H9 (cell line): ENCODE data around the gene GGCX. TPM values are rescaled to one million over a fixed set of nuclear protein-coding genes. Genes with fewer than 3 reads are reported as not detected.

Experiments
- DNase-seq: peaks from one replicate; pipeline ENCODE4 v3.0.0-alpha.2; 2017
- H2AFZ ChIP-seq: one replicate; pipeline ENCODE4 v1.6.1; 2013; ENCODE audit warnings: mild to moderate bottlenecking, low read length, control low read depth, moderate library complexity
- H2AK5ac ChIP-seq: 2 replicates; pipeline ENCODE4 v1.6.1; 2013; ENCODE audit warnings: low read length, control low read depth, mixed read lengths; ENCODE audit not compliant: insufficient read length
- H2BK120ac ChIP-seq: one replicate; pipeline ENCODE4 v1.6.1; 2013; ENCODE audit warnings: low read depth, mild to moderate bottlenecking, low read length, control low read depth, inconsistent platforms; ENCODE audit not compliant: poor library complexity, severe bottlenecking
- H2BK12ac ChIP-seq: 2 replicates; pipeline ENCODE4 v1.6.1; 2013; ENCODE audit warnings: low read length, control low read depth, mixed read lengths, low read depth; ENCODE audit not compliant: insufficient read length
- H2BK15ac ChIP-seq: 2 replicates; pipeline ENCODE4 v1.6.1; 2013; ENCODE audit warnings: low read depth, low read length, control low read depth
- H2BK20ac ChIP-seq: one replicate; pipeline ENCODE4 v1.6.1; 2013; ENCODE audit warnings: low read depth, mild to moderate bottlenecking, low read length, control low read depth, inconsistent platforms; ENCODE audit not compliant: poor library complexity, severe bottlenecking
- H2BK5ac ChIP-seq: 2 replicates; pipeline ENCODE4 v1.6.1; 2013; ENCODE audit warnings: low read length, control low read depth, mixed read lengths; ENCODE audit not compliant: insufficient read length
- H3K14ac ChIP-seq: 2 replicates; pipeline ENCODE4 v1.6.1; 2013; ENCODE audit warnings: low read length, control low read depth; ENCODE audit not compliant: insufficient read depth
- H3K18ac ChIP-seq: 2 replicates; pipeline ENCODE4 v1.6.1; 2013; ENCODE audit warnings: low read depth, mild to moderate bottlenecking, mixed read lengths, low read length, control low read depth; ENCODE audit not compliant: insufficient read length
- H3K23ac ChIP-seq: 2 replicates; pipeline ENCODE4 v1.6.1; 2013; ENCODE audit warnings: low read length, control low read depth, mixed read lengths, low read depth; ENCODE audit not compliant: insufficient read length
- H3K23me2 ChIP-seq: 2 replicates; pipeline ENCODE4 v1.6.1; 2013; ENCODE audit warnings: low read depth, mild to moderate bottlenecking, mixed read lengths, low read length, control low read depth; ENCODE audit not compliant: insufficient read length, poor library complexity, severe bottlenecking
- H3K27ac ChIP-seq: 2 replicates; pipeline ENCODE4 v1.5.1; 2013; ENCODE audit warnings: low read length, control low read depth, mixed read lengths, low read depth; ENCODE audit not compliant: insufficient read length
- H3K27me3 ChIP-seq: 2 replicates; pipeline ENCODE4 v1.6.1; 2013; ENCODE audit warnings: low read length, control low read depth, inconsistent platforms; ENCODE audit not compliant: insufficient read depth
- H3K4ac ChIP-seq: 2 replicates; pipeline ENCODE4 v1.6.1; 2013; ENCODE audit warnings: low read depth, mild to moderate bottlenecking, control low read depth, inconsistent platforms, low read length, moderate library complexity
- H3K4me1 ChIP-seq: 2 replicates; pipeline ENCODE4 v1.6.1; 2013; ENCODE audit warnings: low read length, control low read depth, inconsistent platforms; ENCODE audit not compliant: insufficient read depth
- H3K4me2 ChIP-seq: 2 replicates; pipeline ENCODE4 v1.6.1; 2013; ENCODE audit warnings: low read length, control low read depth, mixed read lengths; ENCODE audit not compliant: insufficient read length, insufficient read depth
- H3K56ac ChIP-seq: 2 replicates; pipeline ENCODE4 v1.6.1; 2013; ENCODE audit warnings: low read depth, mild to moderate bottlenecking, mixed read lengths, low read length, control low read depth; ENCODE audit not compliant: insufficient read length
- H3K79me1 ChIP-seq: 2 replicates; pipeline ENCODE4 v1.6.1; 2013; ENCODE audit warnings: low read depth, mild to moderate bottlenecking, moderate library complexity, low read length, control low read depth, inconsistent platforms; ENCODE audit not compliant: insufficient read depth, poor library complexity, severe bottlenecking
- H3K79me2 ChIP-seq: 2 replicates; pipeline ENCODE4 v1.6.1; 2013; ENCODE audit warnings: low read length, control low read depth, inconsistent platforms; ENCODE audit not compliant: insufficient read depth
- H3K9ac ChIP-seq: 2 replicates; pipeline ENCODE4 v1.6.1; 2013; ENCODE audit warnings: low read length, control low read depth, mixed read lengths; ENCODE audit not compliant: insufficient read length; ENCODE audit errors: extremely low read depth
- H3K9me3 ChIP-seq: one replicate; pipeline ENCODE4 v1.6.1; 2013; ENCODE audit warnings: low read depth, low read length, inconsistent platforms; ENCODE audit not compliant: control insufficient read depth
- H3T11ph ChIP-seq: one replicate; pipeline ENCODE4 v1.6.1; 2013; ENCODE audit warnings: mild to moderate bottlenecking, low read length, control low read depth, inconsistent platforms
- H4K20me1 ChIP-seq: one replicate; pipeline ENCODE4 v1.6.1; 2013; ENCODE audit not compliant: control insufficient read depth, insufficient read length, insufficient read depth
- H4K5ac ChIP-seq: 2 replicates; pipeline ENCODE4 v1.6.1; 2013; ENCODE audit warnings: low read depth, mild to moderate bottlenecking, mixed read lengths, low read length, control low read depth; ENCODE audit not compliant: insufficient read length
- H4K8ac ChIP-seq: replicated peaks from 2 replicates; pipeline ENCODE4 v1.6.1; 2013; ENCODE audit warnings: low read length, control low read depth, mixed read lengths, low read depth; ENCODE audit not compliant: insufficient read length
- H4K91ac ChIP-seq: 2 replicates; pipeline ENCODE4 v1.6.1; 2013; ENCODE audit warnings: low read depth, mild to moderate bottlenecking, moderate library complexity, mixed read lengths, low read length, control low read depth; ENCODE audit not compliant: insufficient read length
- H3K27ac Mint-ChIP-seq, 3 experiments: 2 replicates in 2 of 3; 3 replicates in 1 of 3; pipeline ENCODE4 v1.8.0; 2020 to 2021; ENCODE audit warnings: mixed read lengths in 3 of 3, mild to moderate bottlenecking in 1 of 3, moderate library complexity in 1 of 3
- H3K27me3 Mint-ChIP-seq: 2 replicates; pipeline ENCODE4 v1.8.0; 2021; ENCODE audit warnings: low read depth, mild to moderate bottlenecking, moderate library complexity, mixed read lengths
- H3K36me3 Mint-ChIP-seq, 3 experiments: 2 replicates in 2 of 3; 3 replicates in 1 of 3; pipeline ENCODE4 v1.8.0; 2020 to 2021; ENCODE audit warnings: low read depth in 3 of 3, mixed read lengths in 3 of 3; ENCODE audit not compliant: insufficient read depth in 1 of 3
- H3K4me1 Mint-ChIP-seq, 2 experiments: 2 replicates each; pipeline ENCODE4 v1.8.0; 2020; ENCODE audit warnings: mixed read lengths in 2 of 2
- H3K4me3 Mint-ChIP-seq, 2 experiments: 2 replicates in 1 of 2; 3 replicates in 1 of 2; pipeline ENCODE4 v1.8.0; 2020 to 2021; ENCODE audit warnings: mild to moderate bottlenecking in 2 of 2, mixed read lengths in 2 of 2, moderate library complexity in 1 of 2
- H3K9me3 Mint-ChIP-seq, 2 experiments: 2 replicates in 1 of 2; 3 replicates in 1 of 2; pipeline ENCODE4 v1.8.0; 2020; ENCODE audit warnings: mild to moderate bottlenecking in 2 of 2, mixed read lengths in 2 of 2, moderate library complexity in 1 of 2
- WGBS: extraction: QIAGEN DNeasy Blood & Tissue Kit; methylation state at CpG from one replicate; pipeline ENCODE4 v1.1.7; 2013; ENCODE audit warnings: missing lambda C conversion rate, low lambda C conversion rate, mixed read lengths; ENCODE audit not compliant: insufficient read length; ENCODE audit errors: extremely low coverage; 5-methylcytosine and 5-hydroxymethylcytosine counted together
- total RNA-seq: library from RNA; stranded (reverse); gene quantifications from 2 replicates; pipeline ENCODE4 v1.2.1, GENCODE V29; 2021
- TF ChIP-seq, protein P1 (sequence below): fragments of 200-600 bp; sonication (generic); conservative IDR thresholded peaks from 3 replicates; pipeline ENCODE4 v1.8.0; 2021; ENCODE audit warnings: antibody characterized with exemption, mild to moderate bottlenecking

GGCX gene
- total RNA-seq, 1 experiment from 2014 or later = 32.9 TPM

DNA sequence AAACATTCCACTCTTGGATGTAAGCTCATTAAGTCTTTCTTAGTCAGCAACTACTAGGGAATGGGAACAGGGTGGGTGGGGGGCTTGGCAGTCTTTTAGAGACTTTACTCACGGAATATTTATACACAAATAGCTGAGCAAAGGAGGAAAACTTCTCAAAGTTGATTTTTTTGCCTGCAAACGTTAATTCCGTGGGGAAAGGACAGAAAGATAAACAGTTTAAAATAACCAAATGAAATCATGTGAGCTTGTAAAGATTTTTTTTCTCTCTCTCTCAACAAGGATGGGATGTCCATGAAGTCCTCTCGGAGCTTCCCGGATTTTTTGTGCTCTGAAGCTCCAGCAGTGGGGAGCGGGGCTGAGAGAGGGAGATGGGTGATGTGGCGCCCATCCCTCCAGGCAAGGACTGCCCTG, 54.5 kb downstream of the GGCX start:
- H3K9me3 Mint-ChIP-seq = no peaks in the 10 kb centered on the region
- H3K36me3 Mint-ChIP-seq = no peaks in the 10 kb centered on the region
- TF ChIP-seq, protein P1, sequence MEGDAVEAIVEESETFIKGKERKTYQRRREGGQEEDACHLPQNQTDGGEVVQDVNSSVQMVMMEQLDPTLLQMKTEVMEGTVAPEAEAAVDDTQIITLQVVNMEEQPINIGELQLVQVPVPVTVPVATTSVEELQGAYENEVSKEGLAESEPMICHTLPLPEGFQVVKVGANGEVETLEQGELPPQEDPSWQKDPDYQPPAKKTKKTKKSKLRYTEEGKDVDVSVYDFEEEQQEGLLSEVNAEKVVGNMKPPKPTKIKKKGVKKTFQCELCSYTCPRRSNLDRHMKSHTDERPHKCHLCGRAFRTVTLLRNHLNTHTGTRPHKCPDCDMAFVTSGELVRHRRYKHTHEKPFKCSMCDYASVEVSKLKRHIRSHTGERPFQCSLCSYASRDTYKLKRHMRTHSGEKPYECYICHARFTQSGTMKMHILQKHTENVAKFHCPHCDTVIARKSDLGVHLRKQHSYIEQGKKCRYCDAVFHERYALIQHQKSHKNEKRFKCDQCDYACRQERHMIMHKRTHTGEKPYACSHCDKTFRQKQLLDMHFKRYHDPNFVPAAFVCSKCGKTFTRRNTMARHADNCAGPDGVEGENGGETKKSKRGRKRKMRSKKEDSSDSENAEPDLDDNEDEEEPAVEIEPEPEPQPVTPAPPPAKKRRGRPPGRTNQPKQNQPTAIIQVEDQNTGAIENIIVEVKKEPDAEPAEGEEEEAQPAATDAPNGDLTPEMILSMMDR = no peak

More for the DNA sequence above, 54.5 kb downstream of the GGCX start:
- no peak overlapping the region for H4K5ac ChIP-seq
- H3K18ac ChIP-seq = no peak overlapping the region
- no peak overlapping the region for H3K14ac ChIP-seq
- H3K9ac ChIP-seq = no peak overlapping the region
- no peaks in the 10 kb centered on the region for H3K79me1 ChIP-seq
- no peaks in the 10 kb centered on the region for H3K4me1 ChIP-seq
- H3K27ac ChIP-seq = no peak overlapping the region
- H3K23me2 ChIP-seq = no peaks in the 10 kb centered on the region
- H2BK15ac ChIP-seq = no peak overlapping the region
- no peak overlapping the region for H4K91ac ChIP-seq
- Mint-ChIP-seq H3K27me3 (no peaks in the 10 kb centered on the region), H3K4me3 (no peak overlapping the region), H3K4me1 (peaks cover 0 to 13% of the 10 kb centered on the region in 2 experiments; a peak in 2 of 4 replicates), H3K27ac (no peak overlapping the region)
- no peak overlapping the region for H3K56ac ChIP-seq
- no peaks in the 10 kb centered on the region for H4K20me1 ChIP-seq
- no peak overlapping the region for H3K23ac ChIP-seq
- H2AK5ac ChIP-seq = no peak overlapping the region
- no peak for DNase-seq
- no peak overlapping the region for H2BK120ac ChIP-seq
- H3K79me2 ChIP-seq = no peaks in the 10 kb centered on the region
- no peak overlapping the region for H3T11ph ChIP-seq
- no peaks in the 10 kb centered on the region for H3K27me3 ChIP-seq
- H2BK5ac ChIP-seq = no peak overlapping the region
- no peaks in the 10 kb centered on the region for H3K9me3 ChIP-seq
- no peak overlapping the region for H3K4ac ChIP-seq
- no peak overlapping the region for H4K8ac ChIP-seq
- H2BK12ac ChIP-seq = no peak overlapping the region
- H2BK20ac ChIP-seq = no peak overlapping the region
- WGBS = no CpG with 5 or more reads among the region's 7 CpGs
- H3K4me2 ChIP-seq = no peak overlapping the region
- no peak overlapping the region for H2AFZ ChIP-seq
